Measurements from ENCODE around the gene ADAT3.

- TF ChIP-seq EZH2 (IDR thresholded peaks at IDR 0.05), result no peak
- TF ChIP-seq POLR2AphosphoS5 (IDR thresholded peaks at IDR 0.05; ENCODE audit: borderline replicate concordance, low read depth, low read length), result peak; percentile 88
- no peak for TF ChIP-seq FOXP2 (optimal IDR thresholded peaks at IDR 0.05; ENCODE audit: control extremely low read depth, extremely low read length, insufficient read depth)
Observed at GRCh38 chr19:1905110-1905862, at the start of gene ADAT3, which contains the start of gene SCAMP4.
